GM23248 (cell line): Measurements from ENCODE around the gene SCRG1.

Source experiments
- EZH2 ChIP-seq: fragments of 200-600 bp; sonication (generic); IDR thresholded peaks from 2 replicates; pipeline ENCODE4 v1.6.1; 2018; ENCODE audit warnings: antibody characterized with exemption, mild to moderate bottlenecking; ENCODE audit not compliant: insufficient read depth, poor library complexity, severe bottlenecking
- EZH2phosphoT487 ChIP-seq: fragments of 200-600 bp; sonication (generic); IDR thresholded peaks from 2 replicates; pipeline ENCODE4 v1.6.1; 2018; ENCODE audit warnings: antibody characterized with exemption, moderate library complexity, mild to moderate bottlenecking, low read depth; ENCODE audit not compliant: insufficient read depth

DNA sequence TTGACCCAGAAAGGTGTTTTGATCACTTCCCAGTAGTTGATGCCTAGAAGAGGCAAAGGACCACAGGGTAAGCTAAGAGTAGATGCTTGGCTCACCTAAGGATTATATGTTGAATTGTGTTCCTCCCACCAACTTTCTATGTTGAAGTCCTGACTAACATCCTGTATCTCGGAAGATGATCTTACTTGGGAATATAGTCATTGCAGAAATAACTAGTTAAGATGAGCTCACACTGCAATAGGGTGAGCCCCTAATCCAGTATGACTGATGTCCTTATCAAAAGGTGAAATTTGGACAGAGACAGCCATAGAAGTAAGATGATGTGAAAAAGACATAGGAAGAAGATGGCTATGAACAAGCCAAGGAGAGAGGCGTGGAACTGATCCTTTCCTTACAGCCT lies 61.5 kb downstream of the SCRG1 start:
- TF ChIP-seq EZH2 (no peak), EZH2phosphoT487 (no peak)
